Measurements from ENCODE around the gene HTRA3.
"Not testable (repeated sequence)": the region's sequence is repeated elsewhere in the genome, so short reads cannot be mapped to it uniquely, and the experiment has no call there.

The HTRA3 gene

DNA sequence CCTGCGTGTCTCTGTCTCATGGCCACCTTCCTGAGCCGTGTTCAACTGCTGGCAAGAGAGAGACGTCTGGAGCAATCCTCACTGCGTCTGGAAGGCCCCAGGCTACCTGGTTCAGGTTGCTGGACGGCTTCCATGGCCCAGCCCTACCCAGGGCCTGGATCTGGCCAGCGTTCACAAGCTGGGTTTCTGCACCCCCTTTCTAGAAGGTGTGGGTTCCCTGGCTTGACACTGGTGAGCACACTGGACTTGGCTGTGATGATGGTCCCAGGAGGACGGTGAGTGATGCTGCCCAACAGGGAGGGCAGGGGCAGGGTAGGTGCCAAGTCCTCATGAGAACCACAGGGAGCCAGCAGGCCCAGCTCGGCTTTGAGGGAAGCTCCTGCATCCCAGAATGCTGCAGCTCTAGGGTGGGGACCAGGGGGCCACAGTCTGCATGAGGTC is 63.4 kb downstream of the HTRA3 start:
- no peak for DNase-seq
- H3K27me3 ChIP-seq (replicated peaks; ENCODE audit: control insufficient read depth, insufficient read depth, low read length, poor library complexity, severe bottlenecking): no peaks in the 10 kb centered on the region
- no peaks in the 10 kb centered on the region for H3K9me3 ChIP-seq (ENCODE audit: control insufficient read depth, low read length)
- no peaks in the 10 kb centered on the region for H3K4me1 ChIP-seq (ENCODE audit: control insufficient read depth, insufficient read depth, low read length, poor library complexity, severe bottlenecking)
- H3K27ac ChIP-seq (ENCODE audit: insufficient read depth, low read length, poor library complexity, severe bottlenecking): no peak overlapping the region
- H3K4me3 ChIP-seq (ENCODE audit: insufficient read depth, low read depth, low read length, poor library complexity, severe bottlenecking): no peak overlapping the region
- H3K36me3 ChIP-seq (ENCODE audit: control insufficient read depth, insufficient read depth, low read length): no peaks in the 10 kb centered on the region

DNA sequence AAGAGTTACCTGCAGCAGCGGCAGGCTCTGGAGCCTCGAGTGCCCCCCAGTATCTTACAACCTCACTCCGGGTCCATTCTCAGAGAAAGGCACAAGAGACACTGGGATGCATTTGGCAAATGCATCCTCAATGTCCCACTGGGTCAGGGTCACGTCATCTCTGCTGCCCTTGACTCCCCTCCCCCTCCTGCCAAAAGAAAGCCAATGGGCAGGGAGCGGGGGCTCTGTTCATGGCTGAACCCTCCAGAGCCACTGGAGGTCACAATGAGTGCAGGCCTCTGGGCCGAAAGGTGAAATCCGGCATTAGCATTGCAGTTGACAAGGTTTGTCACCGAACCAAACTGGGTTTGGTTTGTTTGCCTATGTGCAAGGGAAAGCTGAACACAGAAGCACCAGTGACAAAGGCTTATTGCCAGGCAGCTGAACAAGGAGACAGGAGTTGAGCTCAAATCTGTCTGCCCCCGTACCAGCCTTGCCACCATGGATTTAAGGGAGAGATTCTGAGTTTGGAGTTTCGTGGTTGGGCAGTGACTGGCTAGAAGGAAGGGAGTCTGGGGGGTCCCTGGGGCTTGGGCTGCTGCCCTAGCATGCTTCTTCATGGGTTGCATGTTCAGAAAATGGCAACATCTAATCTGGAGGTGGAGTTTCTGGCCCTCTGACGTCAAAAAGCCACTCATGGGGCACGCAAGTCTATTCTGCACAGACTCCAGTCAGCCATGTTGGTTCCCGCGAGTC is 64.3 kb downstream of the HTRA3 start:
- Histone ChIP-seq H3K4me3 (ENCODE audit: insufficient read depth, low read depth, low read length, poor library complexity, severe bottlenecking) (no peak overlapping the region), H3K36me3 (ENCODE audit: control insufficient read depth, insufficient read depth, low read length) (no peaks in the 10 kb centered on the region), H3K9me3 (ENCODE audit: control insufficient read depth, low read length) (no peaks in the 10 kb centered on the region), H3K27ac (ENCODE audit: insufficient read depth, low read length, poor library complexity, severe bottlenecking) (no peak overlapping the region), H3K4me1 (ENCODE audit: control insufficient read depth, insufficient read depth, low read length, poor library complexity, severe bottlenecking) (no peaks in the 10 kb centered on the region), H3K27me3 (replicated peaks; ENCODE audit: control insufficient read depth, insufficient read depth, low read length, poor library complexity, severe bottlenecking) (no peaks in the 10 kb centered on the region)
- no peak for DNase-seq

DNA sequence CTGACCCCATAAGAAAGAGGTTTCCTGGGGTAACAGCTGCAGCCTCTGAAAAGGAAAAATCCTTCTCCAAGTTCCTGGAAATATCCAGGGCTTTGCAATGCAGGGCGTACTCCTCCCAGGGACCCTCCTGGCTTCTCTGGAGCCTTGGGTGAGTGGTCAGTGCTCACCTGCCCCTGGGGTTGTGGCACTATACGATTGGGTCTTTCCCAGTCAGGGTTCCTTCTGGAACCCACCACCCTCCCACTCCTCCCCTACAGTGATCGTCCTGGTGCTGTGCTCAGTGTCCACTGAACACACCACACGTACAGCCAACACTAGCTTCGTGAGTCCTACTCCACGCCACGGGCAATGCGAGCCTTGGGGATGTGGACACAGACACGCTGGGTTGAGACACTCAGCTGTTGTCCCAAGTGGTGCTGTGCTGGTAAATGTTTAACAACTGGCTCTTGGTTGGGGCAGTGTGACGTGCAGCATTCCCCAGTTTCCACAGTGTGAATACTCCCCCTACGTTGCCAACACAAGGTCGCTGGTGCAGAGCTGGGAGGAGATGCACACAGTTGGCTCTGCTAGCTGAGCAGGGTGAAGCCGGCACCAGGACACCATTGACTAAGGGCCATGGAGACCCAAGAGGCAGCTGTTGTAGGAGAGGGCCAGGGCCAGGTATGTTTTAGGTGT is 65.4 kb downstream of the HTRA3 start:
- no peak overlapping the region for H3K4me3 ChIP-seq (ENCODE audit: insufficient read depth, low read depth, low read length, poor library complexity, severe bottlenecking)
- H3K36me3 ChIP-seq (ENCODE audit: control insufficient read depth, insufficient read depth, low read length): no peaks in the 10 kb centered on the region
- no peak for DNase-seq
- H3K27ac ChIP-seq (ENCODE audit: insufficient read depth, low read length, poor library complexity, severe bottlenecking): no peak overlapping the region
- no peaks in the 10 kb centered on the region for H3K4me1 ChIP-seq (ENCODE audit: control insufficient read depth, insufficient read depth, low read length, poor library complexity, severe bottlenecking)
- H3K9me3 ChIP-seq (ENCODE audit: control insufficient read depth, low read length): no peaks in the 10 kb centered on the region
- no peaks in the 10 kb centered on the region for H3K27me3 ChIP-seq (replicated peaks; ENCODE audit: control insufficient read depth, insufficient read depth, low read length, poor library complexity, severe bottlenecking)

DNA sequence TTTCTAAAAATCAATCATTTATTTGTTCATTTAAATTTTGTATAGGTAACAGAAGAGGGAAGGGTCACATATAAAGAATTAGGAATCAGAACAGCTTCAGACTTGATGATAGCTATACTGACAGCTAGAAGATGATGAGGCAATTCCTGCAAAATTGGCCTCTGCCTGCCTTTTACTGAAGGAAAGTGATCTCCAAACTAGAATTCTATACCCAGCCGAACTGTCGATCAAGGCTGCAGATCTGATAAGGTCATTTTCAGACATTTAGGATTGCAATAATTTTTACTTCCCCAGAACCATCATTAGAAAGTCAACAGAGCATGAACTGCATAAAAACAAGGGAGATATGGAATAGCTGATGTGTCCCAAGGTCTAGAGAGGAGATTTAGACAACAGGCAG is 66.3 kb downstream of the HTRA3 start:
- no peaks in the 10 kb centered on the region for H3K27me3 ChIP-seq (replicated peaks; ENCODE audit: control insufficient read depth, insufficient read depth, low read length, poor library complexity, severe bottlenecking)
- H3K27ac ChIP-seq (ENCODE audit: insufficient read depth, low read length, poor library complexity, severe bottlenecking): no peak overlapping the region
- no peak overlapping the region for H3K4me3 ChIP-seq (ENCODE audit: insufficient read depth, low read depth, low read length, poor library complexity, severe bottlenecking)
- H3K36me3 ChIP-seq (ENCODE audit: control insufficient read depth, insufficient read depth, low read length): no peaks in the 10 kb centered on the region
- H3K4me1 ChIP-seq (ENCODE audit: control insufficient read depth, insufficient read depth, low read length, poor library complexity, severe bottlenecking): no peaks in the 10 kb centered on the region
- no peak for DNase-seq
- H3K9me3 ChIP-seq (ENCODE audit: control insufficient read depth, low read length): no peaks in the 10 kb centered on the region

DNA sequence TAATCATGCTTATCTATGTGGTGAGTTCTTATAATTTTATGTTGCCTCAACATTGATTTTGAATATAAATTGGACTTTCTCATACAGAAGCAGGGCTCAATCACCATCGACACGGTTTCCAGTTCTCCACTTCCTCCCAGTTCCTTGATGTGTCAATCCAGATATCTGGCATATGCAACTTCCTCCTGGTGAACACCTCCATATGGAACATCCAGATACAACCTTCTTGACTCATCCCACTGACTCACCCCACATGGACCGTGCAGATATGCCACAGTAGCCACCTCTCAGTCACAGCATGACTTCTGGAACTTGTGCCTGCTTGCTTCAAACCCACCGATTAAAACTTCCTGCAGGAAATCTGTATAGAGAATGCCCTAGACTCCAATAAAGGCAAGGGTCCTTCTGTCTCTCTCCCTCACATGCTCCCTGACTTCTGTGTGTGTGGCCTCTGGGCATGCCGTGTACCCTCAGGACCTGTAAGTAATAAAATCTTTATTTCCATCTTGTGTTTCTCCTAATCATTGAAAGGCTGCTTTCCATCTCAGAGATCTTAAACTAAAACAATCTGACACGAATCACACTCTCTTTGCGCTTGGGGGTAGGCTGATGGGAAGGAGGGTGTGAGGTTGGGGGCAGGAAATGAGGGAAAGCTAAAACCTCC is 67.0 kb downstream of the HTRA3 start:
- Histone ChIP-seq H3K4me1 (ENCODE audit: control insufficient read depth, insufficient read depth, low read length, poor library complexity, severe bottlenecking) (no peaks in the 10 kb centered on the region), H3K4me3 (ENCODE audit: insufficient read depth, low read depth, low read length, poor library complexity, severe bottlenecking) (no peak overlapping the region), H3K36me3 (ENCODE audit: control insufficient read depth, insufficient read depth, low read length) (no peaks in the 10 kb centered on the region), H3K27me3 (replicated peaks; ENCODE audit: control insufficient read depth, insufficient read depth, low read length, poor library complexity, severe bottlenecking) (no peaks in the 10 kb centered on the region), H3K9me3 (ENCODE audit: control insufficient read depth, low read length) (no peaks in the 10 kb centered on the region), H3K27ac (ENCODE audit: insufficient read depth, low read length, poor library complexity, severe bottlenecking) (no peak overlapping the region)
- no peak for DNase-seq

DNA sequence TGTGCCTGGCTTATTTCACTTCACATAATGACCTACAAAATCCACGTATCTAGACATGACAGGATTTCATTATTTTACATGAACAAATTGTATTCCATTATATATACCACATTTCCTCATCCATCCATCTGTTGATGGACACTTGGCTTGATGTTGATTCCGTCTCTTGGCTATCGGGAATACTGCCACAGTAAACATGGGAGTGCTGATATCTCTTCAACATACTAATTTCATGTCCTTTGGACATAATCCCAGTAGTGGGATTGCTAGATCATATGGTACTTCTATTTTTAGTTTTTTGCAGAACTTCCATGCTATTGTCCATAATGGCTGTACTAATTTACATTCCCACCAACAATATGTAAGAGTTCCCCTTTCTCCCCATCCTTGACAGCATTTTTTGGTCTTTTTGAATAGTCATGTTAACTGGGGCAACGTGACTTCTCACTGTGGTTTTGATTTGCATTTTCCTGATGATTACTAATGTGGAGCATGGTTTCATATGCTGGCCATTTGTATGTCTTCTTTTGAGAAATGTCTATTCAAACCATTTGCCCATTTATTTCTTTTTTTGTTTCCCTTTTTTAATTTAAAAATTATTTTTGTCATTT is 68.9 kb downstream of the HTRA3 start:
- no peaks in the 10 kb centered on the region for H3K4me1 ChIP-seq (ENCODE audit: control insufficient read depth, insufficient read depth, low read length, poor library complexity, severe bottlenecking)
- DNase-seq: no peak
- no peak overlapping the region for H3K4me3 ChIP-seq (ENCODE audit: insufficient read depth, low read depth, low read length, poor library complexity, severe bottlenecking)
- H3K36me3 ChIP-seq (ENCODE audit: control insufficient read depth, insufficient read depth, low read length): no peaks in the 10 kb centered on the region
- H3K9me3 ChIP-seq (ENCODE audit: control insufficient read depth, low read length): no peaks in the 10 kb centered on the region
- H3K27ac ChIP-seq (ENCODE audit: insufficient read depth, low read length, poor library complexity, severe bottlenecking): no peak overlapping the region
- no peaks in the 10 kb centered on the region for H3K27me3 ChIP-seq (replicated peaks; ENCODE audit: control insufficient read depth, insufficient read depth, low read length, poor library complexity, severe bottlenecking)

DNA sequence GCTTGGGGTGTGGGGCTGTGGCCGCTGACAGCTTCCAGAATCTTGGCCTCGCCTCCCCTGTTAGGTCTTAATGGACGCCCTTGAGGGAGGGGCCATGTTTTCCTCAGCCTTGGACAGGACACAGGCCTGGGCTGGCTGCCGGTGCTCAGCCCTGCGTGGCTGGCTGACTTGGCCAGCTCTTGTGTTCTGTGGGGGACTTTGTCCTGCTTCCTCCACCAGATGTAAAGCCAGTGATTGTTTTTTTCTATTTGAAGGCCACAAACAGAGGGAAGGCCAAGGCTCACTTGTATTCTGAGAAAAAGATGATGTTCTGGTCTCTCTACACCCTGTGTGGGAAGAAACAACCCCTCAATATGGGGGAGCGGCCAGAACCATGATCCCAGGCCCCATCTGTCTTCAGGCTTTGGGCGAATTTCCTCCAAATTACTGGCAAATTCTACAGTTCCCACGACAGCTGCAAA is 71.3 kb downstream of the HTRA3 start:
- H3K9me3 ChIP-seq (ENCODE audit: control insufficient read depth, low read length): no peaks in the 10 kb centered on the region
- H3K27ac ChIP-seq (ENCODE audit: insufficient read depth, low read length, poor library complexity, severe bottlenecking): no peak overlapping the region
- no peak overlapping the region for H3K4me3 ChIP-seq (ENCODE audit: insufficient read depth, low read depth, low read length, poor library complexity, severe bottlenecking)
- H3K4me1 ChIP-seq (ENCODE audit: control insufficient read depth, insufficient read depth, low read length, poor library complexity, severe bottlenecking): no peaks in the 10 kb centered on the region
- no peak for DNase-seq
- H3K36me3 ChIP-seq (ENCODE audit: control insufficient read depth, insufficient read depth, low read length): no peaks in the 10 kb centered on the region
- H3K27me3 ChIP-seq (replicated peaks; ENCODE audit: control insufficient read depth, insufficient read depth, low read length, poor library complexity, severe bottlenecking): no peaks in the 10 kb centered on the region

DNA sequence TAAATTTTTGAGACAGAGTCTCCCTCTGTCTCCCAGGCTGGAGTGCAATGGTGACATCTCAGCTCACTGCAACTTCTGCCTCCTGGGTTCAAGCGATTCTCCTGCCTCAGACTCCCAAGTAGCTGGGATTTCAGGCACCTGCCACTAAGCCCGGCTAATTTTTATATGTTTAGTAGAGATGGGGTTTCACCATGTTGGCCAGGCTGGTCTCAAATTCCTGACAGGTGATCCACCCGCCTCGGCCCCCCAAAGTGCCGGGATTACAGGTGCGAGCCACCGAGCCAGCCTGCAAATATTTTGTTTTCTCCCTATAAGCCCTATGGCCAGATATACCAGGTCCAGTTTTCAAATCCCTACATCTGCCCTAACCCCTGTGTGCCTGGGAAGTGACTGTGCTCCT is 71.7 kb downstream of the HTRA3 start:
- H3K4me1 ChIP-seq (ENCODE audit: control insufficient read depth, insufficient read depth, low read length, poor library complexity, severe bottlenecking); H3K36me3 ChIP-seq (ENCODE audit: control insufficient read depth, insufficient read depth, low read length); H3K4me3 ChIP-seq (ENCODE audit: insufficient read depth, low read depth, low read length, poor library complexity, severe bottlenecking); H3K27me3 ChIP-seq (replicated peaks; ENCODE audit: control insufficient read depth, insufficient read depth, low read length, poor library complexity, severe bottlenecking); DNase-seq; H3K9me3 ChIP-seq (ENCODE audit: control insufficient read depth, low read length); H3K27ac ChIP-seq (ENCODE audit: insufficient read depth, low read length, poor library complexity, severe bottlenecking): not testable (repeated sequence)

DNA sequence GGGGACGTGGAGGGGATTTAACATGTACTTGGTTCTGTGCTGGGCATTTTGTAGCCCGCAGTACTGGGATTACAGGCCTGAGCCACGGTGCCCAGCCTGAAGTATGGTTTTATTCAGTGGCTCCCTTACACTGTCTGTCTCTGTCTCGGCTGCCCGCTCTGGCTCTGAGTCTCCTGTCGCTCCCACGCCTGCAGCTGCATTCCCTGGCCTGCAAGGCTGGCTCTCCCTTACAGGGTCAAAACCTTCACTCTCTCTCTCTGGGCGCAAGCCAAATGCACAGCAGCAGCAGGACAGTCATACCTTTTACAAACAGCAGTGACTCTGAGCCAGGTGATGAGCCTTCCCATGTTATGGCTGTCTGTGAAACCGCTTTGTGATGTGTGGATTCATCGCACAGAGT is 72.1 kb downstream of the HTRA3 start:
- no peaks in the 10 kb centered on the region for H3K9me3 ChIP-seq (ENCODE audit: control insufficient read depth, low read length)
- no peak overlapping the region for H3K27ac ChIP-seq (ENCODE audit: insufficient read depth, low read length, poor library complexity, severe bottlenecking)
- H3K27me3 ChIP-seq (replicated peaks; ENCODE audit: control insufficient read depth, insufficient read depth, low read length, poor library complexity, severe bottlenecking): no peaks in the 10 kb centered on the region
- H3K4me1 ChIP-seq (ENCODE audit: control insufficient read depth, insufficient read depth, low read length, poor library complexity, severe bottlenecking): no peaks in the 10 kb centered on the region
- no peaks in the 10 kb centered on the region for H3K36me3 ChIP-seq (ENCODE audit: control insufficient read depth, insufficient read depth, low read length)
- H3K4me3 ChIP-seq (ENCODE audit: insufficient read depth, low read depth, low read length, poor library complexity, severe bottlenecking): no peak overlapping the region
- no peak for DNase-seq
